ENCODE measurements around the gene PROM1.

Gene PROM1

GRCh38 chr4:15944895-15945294 is 138.9 kb downstream of the PROM1 start:
- H3K27ac ChIP-seq: no peak overlapping the region
- TF ChIP-seq CTCF (IDR thresholded peaks at IDR 0.05): no peak
- no peaks in the 10 kb centered on the region for H3K4me1 ChIP-seq
- H3K36me3 ChIP-seq: no peaks in the 10 kb centered on the region
- H3K4me3 ChIP-seq: no peak overlapping the region
- no peak for DNase-seq
- no peaks in the 10 kb centered on the region for H3K9me3 ChIP-seq
- intact Hi-C loops (cut with DNase I; ENCODE audit: low total_unique reads): no loop called here
- H3K27me3 ChIP-seq: no peaks in the 10 kb centered on the region

GRCh38 chr4:15942283-15942682 is 141.5 kb downstream of the PROM1 start:
- no peaks in the 10 kb centered on the region for H3K9me3 ChIP-seq
- intact Hi-C loops (cut with DNase I; ENCODE audit: low total_unique reads): no loop called here
- no peak overlapping the region for H3K4me3 ChIP-seq
- no peak for DNase-seq
- no peak for TF ChIP-seq CTCF (IDR thresholded peaks at IDR 0.05)
- H3K27me3 ChIP-seq: peaks cover 0 to 4% of the 10 kb centered on the region in 2 donors
- H3K4me1 ChIP-seq: no peaks in the 10 kb centered on the region
- H3K36me3 ChIP-seq: no peaks in the 10 kb centered on the region
- H3K27ac ChIP-seq: no peak overlapping the region

- H3K4me3 ChIP-seq: no peak within 1 kb of the TSS
These were observed 145.2 kb downstream of the PROM1 start, which contains the start of gene FGFBP1 for GRCh38 chr4:15938640-15939039. TSS of gene FGFBP1 (minus strand) at chr4:15938740. CDS start at chr4:15936632, 2,108 bp downstream.

GRCh38 chr4:15938182-15938581 is 145.6 kb downstream of the PROM1 start:
- DNase-seq: no peak
- intact Hi-C loops (cut with DNase I; ENCODE audit: low total_unique reads): no loop called here
- Histone ChIP-seq H3K27me3 (peaks cover 0 to 4% of the 10 kb centered on the region in 2 donors), H3K27ac (no peak overlapping the region), H3K4me1 (peaks cover 0 to 12% (median 0%) of the 10 kb centered on the region in 4 donors), H3K9me3 (no peaks in the 10 kb centered on the region), H3K4me3 (no peak overlapping the region), H3K36me3 (no peaks in the 10 kb centered on the region)
- no peak for TF ChIP-seq CTCF (IDR thresholded peaks at IDR 0.05)

More at GRCh38 chr4:15938640-15939039, 145.2 kb downstream of the PROM1 start, which contains the start of gene FGFBP1:
- intact Hi-C loops (cut with DNase I; ENCODE audit: low total_unique reads): no loop called here
- DNase-seq: no peak
- no peak for TF ChIP-seq CTCF (IDR thresholded peaks at IDR 0.05)
- Histone ChIP-seq H3K36me3 (no peaks in the 10 kb centered on the region), H3K27ac (no peak within 1 kb of the TSS), H3K4me1 (peaks cover 0 to 12% (median 0%) of the 10 kb centered on the region in 4 donors), H3K9me3 (no peaks in the 10 kb centered on the region), H3K27me3 (peaks cover 0 to 4% of the 10 kb centered on the region in 2 donors)

GRCh38 chr4:15936495-15936894 is 147.3 kb downstream of the PROM1 start:
- H3K27ac ChIP-seq: no peak overlapping the region
- H3K27me3 ChIP-seq: peaks cover 0 to 4% of the 10 kb centered on the region in 2 donors
- TF ChIP-seq CTCF (IDR thresholded peaks at IDR 0.05): no peak
- DNase-seq: no peak
- no peak overlapping the region for H3K4me3 ChIP-seq
- H3K36me3 ChIP-seq: no peaks in the 10 kb centered on the region
- no peaks in the 10 kb centered on the region for H3K9me3 ChIP-seq
- H3K4me1 ChIP-seq: peaks cover 0 to 12% (median 0%) of the 10 kb centered on the region in 4 donors
- intact Hi-C loops (cut with DNase I; ENCODE audit: low total_unique reads): no loop called here
